ENCODE results near the gene RGS12. TPM values are rescaled to one million over a fixed set of nuclear protein-coding genes. Genes with fewer than 3 reads are reported as not detected.

The RGS12 gene
- total RNA-seq, 4 donors from 2014 or later = 11.3 to 27.6 (median 14.6) TPM

DNA sequence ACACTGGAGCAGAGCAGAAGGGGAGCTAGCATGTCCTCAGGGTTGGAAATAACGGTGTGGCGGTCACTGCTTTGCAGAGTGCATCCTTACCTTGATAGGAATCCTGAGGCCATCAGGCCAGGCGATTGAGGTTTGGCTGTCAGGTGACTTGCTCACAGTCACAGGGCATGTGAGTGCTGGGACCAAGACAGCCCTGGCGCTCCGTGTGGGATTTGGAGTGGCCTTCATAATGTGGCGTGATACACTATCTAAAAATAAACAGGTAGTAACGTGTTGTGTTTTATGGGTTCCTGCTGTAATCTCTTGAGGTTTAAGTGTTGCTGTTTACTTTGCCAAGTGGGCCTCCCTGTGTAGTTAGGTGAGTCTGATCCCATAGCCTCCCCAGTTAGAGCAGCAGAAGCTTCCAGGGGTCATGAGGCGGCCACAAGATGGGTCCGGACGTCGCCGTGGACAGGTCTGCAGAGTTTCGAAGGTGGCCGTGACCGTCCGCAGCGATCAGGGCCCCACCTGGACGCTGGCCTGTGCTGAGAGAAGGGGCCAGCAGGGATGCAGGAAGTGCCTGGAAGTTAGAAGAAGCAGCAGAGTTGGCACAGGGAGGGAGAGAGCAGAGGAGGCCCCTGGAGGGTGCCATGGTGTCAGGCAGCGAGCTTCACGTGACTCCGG lies 27.7 kb downstream of the RGS12 start:
- ATAC-seq (ENCODE audit: low FRiP score) (no peak), DNase-seq (ENCODE audit: low spot score) (no peak)
- TF ChIP-seq, protein P1, sequence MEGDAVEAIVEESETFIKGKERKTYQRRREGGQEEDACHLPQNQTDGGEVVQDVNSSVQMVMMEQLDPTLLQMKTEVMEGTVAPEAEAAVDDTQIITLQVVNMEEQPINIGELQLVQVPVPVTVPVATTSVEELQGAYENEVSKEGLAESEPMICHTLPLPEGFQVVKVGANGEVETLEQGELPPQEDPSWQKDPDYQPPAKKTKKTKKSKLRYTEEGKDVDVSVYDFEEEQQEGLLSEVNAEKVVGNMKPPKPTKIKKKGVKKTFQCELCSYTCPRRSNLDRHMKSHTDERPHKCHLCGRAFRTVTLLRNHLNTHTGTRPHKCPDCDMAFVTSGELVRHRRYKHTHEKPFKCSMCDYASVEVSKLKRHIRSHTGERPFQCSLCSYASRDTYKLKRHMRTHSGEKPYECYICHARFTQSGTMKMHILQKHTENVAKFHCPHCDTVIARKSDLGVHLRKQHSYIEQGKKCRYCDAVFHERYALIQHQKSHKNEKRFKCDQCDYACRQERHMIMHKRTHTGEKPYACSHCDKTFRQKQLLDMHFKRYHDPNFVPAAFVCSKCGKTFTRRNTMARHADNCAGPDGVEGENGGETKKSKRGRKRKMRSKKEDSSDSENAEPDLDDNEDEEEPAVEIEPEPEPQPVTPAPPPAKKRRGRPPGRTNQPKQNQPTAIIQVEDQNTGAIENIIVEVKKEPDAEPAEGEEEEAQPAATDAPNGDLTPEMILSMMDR (IDR thresholded peaks at IDR 0.05) = no peak

DNA sequence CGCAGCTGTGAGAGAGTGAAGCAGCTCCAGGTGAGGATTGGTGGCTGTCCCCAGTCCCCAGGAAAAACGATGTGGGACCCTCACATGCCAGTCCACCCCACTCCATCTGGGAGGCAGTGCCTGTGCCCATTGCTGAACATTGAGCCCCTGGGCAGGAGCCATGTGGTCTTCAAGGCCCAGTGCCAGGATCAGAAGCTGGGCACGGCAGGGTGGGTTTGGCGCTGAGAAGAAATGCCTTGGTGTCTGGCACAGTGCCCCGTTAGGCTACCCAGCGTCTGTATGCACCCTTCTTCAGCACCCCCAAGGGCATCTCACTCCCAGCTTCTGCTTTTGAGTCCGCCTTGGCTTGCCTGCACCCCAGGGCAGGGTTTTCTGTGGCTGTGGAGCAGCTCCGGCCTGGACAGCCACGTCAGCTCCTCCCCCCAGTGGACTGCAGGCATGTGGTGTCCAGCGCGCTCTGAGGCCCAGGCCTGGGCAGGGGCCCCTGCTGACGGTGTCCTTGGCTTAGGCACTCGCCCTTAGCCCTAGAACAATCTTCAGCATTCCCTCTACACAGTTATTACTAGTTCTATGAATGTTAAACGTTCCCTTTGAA lies 28.6 kb downstream of the RGS12 start:
- peak; percentile 50 for ATAC-seq (ENCODE audit: low FRiP score)
- TF ChIP-seq, protein P1 (IDR thresholded peaks at IDR 0.05) = no peak
- DNase-seq (ENCODE audit: low spot score) = no peak

DNA sequence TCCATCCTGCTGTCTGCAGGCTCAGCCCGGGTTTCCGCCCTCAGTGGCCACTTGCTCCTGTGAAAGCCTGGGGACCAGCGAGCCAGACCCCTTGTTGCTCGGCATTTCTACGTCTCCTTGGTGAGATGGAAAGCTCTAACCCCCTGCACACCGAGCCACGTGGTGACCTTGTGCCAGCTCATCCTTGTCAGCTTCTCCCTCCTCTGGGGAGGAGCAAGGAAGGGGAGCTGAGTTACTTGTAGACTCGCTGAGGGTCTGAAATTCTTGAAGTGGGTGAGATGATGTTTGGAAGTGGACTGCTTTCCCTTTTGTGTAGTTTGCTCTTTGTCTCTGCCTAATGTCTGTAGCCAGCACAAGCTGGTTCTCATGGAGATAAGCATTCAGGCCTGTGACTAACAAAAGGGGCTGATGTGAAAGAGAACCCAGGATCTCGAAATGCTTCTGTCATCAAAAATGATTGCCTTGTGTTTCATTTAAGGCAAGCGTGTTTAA lies 29.3 kb downstream of the RGS12 start:
- TF ChIP-seq, protein P1 (IDR thresholded peaks at IDR 0.05) = no peak
- no peak for ATAC-seq (ENCODE audit: low FRiP score)
- DNase-seq (ENCODE audit: low spot score) = no peak

DNA sequence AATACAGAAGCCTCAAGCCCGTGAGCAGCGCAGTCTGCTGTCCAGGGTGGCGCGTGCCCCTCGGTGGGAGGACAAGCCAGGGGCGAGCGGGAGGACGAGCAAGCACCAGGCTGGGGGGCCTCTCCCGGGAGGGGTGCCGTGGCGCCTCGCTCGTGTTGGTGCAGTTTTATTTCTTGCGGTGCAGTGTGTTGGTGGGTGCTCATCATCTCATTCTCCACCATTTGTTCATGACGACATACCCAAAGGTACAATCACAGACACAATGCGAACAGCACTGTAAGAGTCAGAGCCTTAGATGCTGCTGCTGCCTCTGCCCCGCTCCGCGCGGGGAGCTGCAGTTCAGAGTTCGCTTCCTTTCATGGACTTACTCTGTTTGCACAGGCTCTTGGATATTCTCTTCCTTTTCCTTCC lies 30.3 kb downstream of the RGS12 start:
- no peak for DNase-seq (ENCODE audit: low spot score)
- TF ChIP-seq, protein P1 (IDR thresholded peaks at IDR 0.05) = no peak
- no peak for ATAC-seq (ENCODE audit: low FRiP score)

GRCh38 chr4:3324093-3324815 lies 31.4 kb downstream of the RGS12 start:
- DNase-seq (ENCODE audit: low spot score) (no peak), ATAC-seq (ENCODE audit: low FRiP score) (no peak)
- TF ChIP-seq, protein P1 (IDR thresholded peaks at IDR 0.05) = no peak

DNA sequence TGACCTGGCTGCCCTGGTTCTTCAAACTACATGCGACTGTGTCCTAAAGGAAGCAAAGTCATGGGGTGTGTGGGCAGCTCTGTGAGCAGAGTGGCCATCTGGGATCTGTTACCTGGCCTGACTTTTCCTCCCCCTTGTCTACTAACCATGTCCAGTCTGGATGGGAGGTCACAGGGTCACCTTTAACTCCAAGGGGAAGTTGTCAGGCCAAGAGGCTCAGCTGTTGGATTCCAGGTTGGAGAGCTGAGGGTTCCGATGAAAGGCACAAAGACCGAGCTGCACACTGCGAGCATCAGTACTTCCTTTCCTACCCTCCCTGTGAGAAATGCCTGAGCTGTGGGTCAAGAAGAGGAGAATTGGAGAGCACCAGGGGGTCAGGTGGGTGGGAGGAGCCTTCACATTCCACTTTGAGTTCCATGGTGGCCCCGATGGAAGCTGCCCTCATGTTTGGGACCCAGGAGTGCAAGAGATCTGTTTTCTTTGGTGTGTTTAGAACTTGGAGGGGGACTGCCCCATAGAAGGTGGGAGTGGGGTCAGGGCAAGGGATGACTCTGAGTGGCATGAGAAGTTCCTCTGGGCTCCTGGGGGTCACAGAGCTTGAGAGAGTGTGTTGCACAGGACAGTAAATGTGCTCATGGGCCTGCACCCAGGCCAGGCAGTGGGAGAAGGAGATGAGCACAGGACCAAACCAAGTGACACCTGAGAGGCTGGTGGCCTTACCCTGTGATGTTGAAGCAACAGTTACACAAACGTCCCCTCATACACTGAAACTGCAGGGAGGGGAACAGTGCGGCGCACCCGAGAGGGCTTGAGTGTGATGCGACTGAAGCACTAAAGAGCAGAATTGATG lies 36.2 kb downstream of the RGS12 start:
- TF ChIP-seq, protein P1 (IDR thresholded peaks at IDR 0.05) = no peak
- no peak for DNase-seq (ENCODE audit: low spot score)

More for the DNA sequence above, 36.2 kb downstream of the RGS12 start:
- ATAC-seq (ENCODE audit: low FRiP score) = no peak
